ENCODE measurements around the gene CDC123.

DNA sequence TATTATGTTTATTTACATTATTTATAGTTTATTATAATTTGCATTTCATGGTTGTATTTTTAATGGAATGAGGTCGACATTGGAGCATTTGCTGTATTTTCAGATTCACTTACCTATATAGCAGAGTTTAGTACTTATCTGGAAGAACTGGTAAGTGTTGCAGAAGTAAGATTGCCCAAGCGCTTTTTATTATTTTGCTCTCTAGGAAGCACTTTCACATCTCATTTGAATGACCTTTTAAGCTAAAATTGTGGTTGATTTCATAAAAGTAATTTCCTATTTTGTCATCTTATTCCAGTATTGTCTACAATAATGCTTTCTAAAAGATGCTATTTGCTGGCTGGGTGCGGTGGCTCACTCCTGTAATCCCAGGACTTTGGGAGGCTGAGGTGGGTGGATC lies 37.9 kb upstream of the CDC123 start:
- TF ChIP-seq, protein P1, sequence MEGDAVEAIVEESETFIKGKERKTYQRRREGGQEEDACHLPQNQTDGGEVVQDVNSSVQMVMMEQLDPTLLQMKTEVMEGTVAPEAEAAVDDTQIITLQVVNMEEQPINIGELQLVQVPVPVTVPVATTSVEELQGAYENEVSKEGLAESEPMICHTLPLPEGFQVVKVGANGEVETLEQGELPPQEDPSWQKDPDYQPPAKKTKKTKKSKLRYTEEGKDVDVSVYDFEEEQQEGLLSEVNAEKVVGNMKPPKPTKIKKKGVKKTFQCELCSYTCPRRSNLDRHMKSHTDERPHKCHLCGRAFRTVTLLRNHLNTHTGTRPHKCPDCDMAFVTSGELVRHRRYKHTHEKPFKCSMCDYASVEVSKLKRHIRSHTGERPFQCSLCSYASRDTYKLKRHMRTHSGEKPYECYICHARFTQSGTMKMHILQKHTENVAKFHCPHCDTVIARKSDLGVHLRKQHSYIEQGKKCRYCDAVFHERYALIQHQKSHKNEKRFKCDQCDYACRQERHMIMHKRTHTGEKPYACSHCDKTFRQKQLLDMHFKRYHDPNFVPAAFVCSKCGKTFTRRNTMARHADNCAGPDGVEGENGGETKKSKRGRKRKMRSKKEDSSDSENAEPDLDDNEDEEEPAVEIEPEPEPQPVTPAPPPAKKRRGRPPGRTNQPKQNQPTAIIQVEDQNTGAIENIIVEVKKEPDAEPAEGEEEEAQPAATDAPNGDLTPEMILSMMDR (IDR thresholded peaks at IDR 0.05): no peak
- TF ChIP-seq POLR2A (IDR thresholded peaks at IDR 0.05) (no peak), POLR2AphosphoS5 (IDR thresholded peaks at IDR 0.05; ENCODE audit: insufficient read depth in 1 of 2, low read depth in 1 of 2) (no peak)

Measured in vagina (tissue), 2 donors.